Tibial nerve (tissue), 4 donors: Measurements from ENCODE around the gene DND1. TPM values are rescaled to one million over a fixed set of nuclear protein-coding genes. Genes with fewer than 3 reads are reported as not detected.

ENCODE experiments used
- DNase-seq, 2 donors: peaks; one replicate each; pipeline ENCODE4 v3.0.0-alpha.2; 2019; ENCODE audit warnings: low spot score in 2 of 2
- H3K27ac ChIP-seq, 4 donors: fragments of 200-600 bp; sonication (generic) in 3 of 4; one replicate each; pipeline ENCODE4 v1.5.1; 2017 to 2019; ENCODE audit warnings: mild to moderate bottlenecking in 1 of 4
- H3K27me3 ChIP-seq, 2 donors: fragments of 200-600 bp; sonication (generic) in 1 of 2; one replicate each; pipeline versions ENCODE4 v1.5.1 to v1.6.0; 2017 to 2019
- H3K36me3 ChIP-seq, 3 donors: fragments of 200-600 bp; sonication (generic); one replicate each; pipeline ENCODE4 v1.5.1; 2018 to 2019
- H3K4me1 ChIP-seq, 4 donors: fragments of 200-600 bp; sonication (generic) in 3 of 4; one replicate each; pipeline ENCODE4 v1.5.1; 2017 to 2019
- H3K4me3 ChIP-seq, 4 donors: fragments of 200-600 bp; sonication (generic) in 3 of 4; one replicate each; pipeline ENCODE4 v1.5.1; 2017 to 2019; ENCODE audit warnings: mild to moderate bottlenecking in 1 of 4, moderate library complexity in 1 of 4
- H3K9me3 ChIP-seq, 4 donors: fragments of 200-600 bp; sonication (generic) in 3 of 4; one replicate each; pipeline ENCODE4 v1.5.1; 2017 to 2019
- CTCF ChIP-seq, 5 experiments: fragments of 200-600 bp in 3 of 5; fragments of 450-650 bp in 2 of 5; sonication (generic) in 3 of 5; IDR thresholded peaks; one replicate each; pipeline ENCODE4 v1.5.1; 2016 to 2019; ENCODE audit warnings: antibody characterized with exemption in 5 of 5, mild to moderate bottlenecking in 3 of 5, moderate library complexity in 2 of 5
- EP300 ChIP-seq, 2 donors: sonication (generic); formaldehyde crosslinking; IDR thresholded peaks; one replicate each; pipeline ENCODE4 v1.6.1; 2017; ENCODE audit warnings: antibody characterized with exemption in 2 of 2, mild to moderate bottlenecking in 1 of 2
- POLR2A ChIP-seq, 2 donors: fragments of 450-650 bp; IDR thresholded peaks; one replicate each; pipeline ENCODE4 v1.6.1; 2017; ENCODE audit warnings: antibody characterized with exemption in 2 of 2, mild to moderate bottlenecking in 2 of 2, moderate library complexity in 2 of 2
- WGBS, 2 donors: methylation state at CpG; one replicate each; pipeline ENCODE4 v1.1.5; 2018; 5-methylcytosine and 5-hydroxymethylcytosine counted together
- total RNA-seq, 4 donors: library from RNA; depleted of rRNA; stranded (reverse); fragments of >200 nt; gene quantifications; one replicate each; pipeline ENCODE4 v1.1.0, GENCODE V29; 2016

DND1 gene
- total RNA-seq, 4 donors from 2014 or later: 1.3 to 6.1 (median 2.0) TPM

GRCh38 chr5:140637371-140638100 lies 35.8 kb downstream of the DND1 start:
- H3K27me3 ChIP-seq: no peaks in the 10 kb centered on the region
- H3K36me3 ChIP-seq: peaks cover 0 to 13% (median 0%) of the 10 kb centered on the region in 3 donors
- no peak overlapping the region for H3K27ac ChIP-seq
- TF ChIP-seq POLR2A (IDR thresholded peaks at IDR 0.05): no peak
- no peak for TF ChIP-seq EP300 (IDR thresholded peaks at IDR 0.05)
- TF ChIP-seq CTCF (IDR thresholded peaks at IDR 0.05): no peak
- WGBS, 2 donors: 82 to 88% methylated on average over 10 of the region's 10 CpGs
- no peak overlapping the region for H3K4me3 ChIP-seq
- DNase-seq: no peak
- H3K4me1 ChIP-seq: peaks cover 0 to 43% (median 11%) of the 10 kb centered on the region in 4 donors
- no peaks in the 10 kb centered on the region for H3K9me3 ChIP-seq

DNA sequence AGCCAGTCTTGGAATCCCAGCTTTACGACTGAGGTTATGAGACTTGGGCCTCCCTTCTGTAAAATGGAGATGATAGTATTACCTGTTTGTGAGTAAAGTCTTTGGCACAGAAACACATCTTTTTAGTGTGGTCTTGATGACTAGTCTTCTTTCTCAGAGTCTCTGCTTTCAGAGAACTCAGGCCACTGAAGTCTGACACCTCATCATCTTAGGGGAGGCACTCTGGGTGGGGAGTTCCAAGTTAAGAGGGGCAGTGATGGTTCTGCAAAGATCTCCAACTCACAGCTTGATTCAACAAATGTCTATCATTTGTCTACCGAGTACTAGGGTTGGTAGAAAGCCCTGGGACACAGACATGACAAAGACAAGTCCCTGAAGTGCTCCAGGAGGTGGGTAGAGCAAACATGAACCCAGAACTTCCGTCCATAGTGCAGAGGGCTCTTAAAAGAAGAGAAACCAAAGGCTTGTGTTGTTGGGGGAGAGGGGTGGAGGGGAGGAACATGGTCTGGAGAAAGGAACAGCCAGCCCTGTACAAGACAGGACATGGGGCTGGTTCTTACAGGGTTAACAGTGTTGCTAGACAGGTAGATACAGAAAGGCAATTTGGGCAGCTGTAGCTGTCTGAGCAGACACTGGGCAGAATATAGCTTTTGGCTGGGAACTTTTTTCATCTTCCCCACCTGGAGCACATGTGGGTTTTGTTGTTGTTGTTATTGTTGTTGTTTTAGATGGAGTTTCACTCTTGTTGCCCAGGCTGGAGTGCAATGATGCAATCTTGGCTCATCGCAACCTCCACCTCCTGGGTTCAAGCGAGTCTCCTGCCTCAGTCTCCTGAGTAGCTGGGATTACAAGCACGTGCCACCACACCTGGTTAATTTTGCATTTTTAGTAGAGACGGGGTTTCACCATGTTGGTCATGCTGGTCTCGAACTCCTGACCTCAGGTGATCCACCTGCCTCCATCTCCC lies 37.8 kb downstream of the DND1 start:
- Histone ChIP-seq H3K27me3 (no peaks in the 10 kb centered on the region), H3K4me3 (no peak overlapping the region), H3K27ac (no peak overlapping the region), H3K36me3 (no peaks in the 10 kb centered on the region), H3K4me1 (peaks cover 0 to 37% (median 12%) of the 10 kb centered on the region in 4 donors), H3K9me3 (no peaks in the 10 kb centered on the region)
- TF ChIP-seq POLR2A (IDR thresholded peaks at IDR 0.05) (no peak), EP300 (IDR thresholded peaks at IDR 0.05) (no peak), CTCF (IDR thresholded peaks at IDR 0.05) (no peak)
- 86 to 93% methylated on average over 8 of the region's 8 CpGs for WGBS, 2 donors
- no peak for DNase-seq

DNA sequence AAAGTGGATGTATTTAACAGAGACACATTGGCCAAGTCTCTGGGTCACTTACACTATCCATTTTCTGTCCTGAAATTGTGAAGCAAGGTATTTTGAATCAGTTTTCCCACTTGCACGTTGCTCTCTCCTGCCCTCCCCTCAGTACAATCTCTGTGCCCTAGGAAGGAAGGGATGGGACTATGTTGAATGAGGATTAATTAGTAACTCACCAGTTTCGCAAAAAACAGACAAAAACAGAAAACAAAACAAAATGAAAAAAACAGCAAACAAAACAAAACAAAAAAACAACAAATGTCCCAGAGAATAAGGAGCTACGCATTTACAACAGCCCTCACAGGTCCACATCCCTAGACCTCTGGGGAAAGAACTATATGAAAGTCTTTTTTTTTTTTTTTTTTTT lies 39.3 kb downstream of the DND1 start:
- WGBS, 2 donors: 49 to 64% methylated on average over 3 of the region's 3 CpGs
- H3K9me3 ChIP-seq: no peaks in the 10 kb centered on the region
- H3K27ac ChIP-seq: no peak overlapping the region
- no peak for TF ChIP-seq POLR2A (IDR thresholded peaks at IDR 0.05)
- TF ChIP-seq EP300 (IDR thresholded peaks at IDR 0.05): no peak
- no peak for TF ChIP-seq CTCF (IDR thresholded peaks at IDR 0.05)
- DNase-seq: no peak
- H3K4me1 ChIP-seq: peaks cover 0 to 27% (median 9%) of the 10 kb centered on the region in 4 donors
- H3K36me3 ChIP-seq: no peaks in the 10 kb centered on the region
- no peaks in the 10 kb centered on the region for H3K27me3 ChIP-seq
- no peak overlapping the region for H3K4me3 ChIP-seq

DNA sequence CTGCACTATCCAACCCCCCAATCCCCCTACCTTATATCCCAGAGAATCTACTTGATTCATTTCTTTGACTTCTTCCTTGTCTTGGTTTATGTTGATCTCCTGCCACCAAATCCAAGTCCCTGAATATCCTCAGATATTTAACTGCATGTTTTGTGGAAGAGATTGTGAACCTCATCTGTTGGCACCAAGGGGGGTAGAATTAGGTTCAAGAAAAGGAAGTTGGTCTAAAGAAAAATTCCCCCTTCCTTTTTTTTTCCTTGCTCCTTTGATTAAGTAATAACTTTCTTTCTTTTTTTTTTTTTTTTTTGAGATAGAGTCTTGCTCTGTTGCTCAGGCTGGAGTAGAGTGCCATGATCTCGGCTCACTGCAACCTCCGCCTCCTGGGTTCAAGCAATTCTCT lies 39.9 kb downstream of the DND1 start:
- peaks cover 0 to 23% (median 5%) of the 10 kb centered on the region in 4 donors for H3K4me1 ChIP-seq
- WGBS, 2 donors: 91 to 92% methylated on average over 2 of the region's 2 CpGs
- peak overlapping the region in 3 of 4 donors; percentile 30 to 82 (median 80) for H3K27ac ChIP-seq
- H3K4me3 ChIP-seq: peak overlapping the region in 1 of 4 donors; percentile 57
- no peak for DNase-seq
- H3K27me3 ChIP-seq: no peaks in the 10 kb centered on the region
- H3K9me3 ChIP-seq: no peaks in the 10 kb centered on the region
- no peak for TF ChIP-seq CTCF (IDR thresholded peaks at IDR 0.05)
- no peak for TF ChIP-seq EP300 (IDR thresholded peaks at IDR 0.05)
- TF ChIP-seq POLR2A (IDR thresholded peaks at IDR 0.05): no peak
- H3K36me3 ChIP-seq: no peaks in the 10 kb centered on the region
